Nephron progenitor cell (in vitro differentiated cells): ENCODE results near the gene CASP10.
"Not testable (repeated sequence)": the region's sequence is repeated elsewhere in the genome, so short reads cannot be mapped to it uniquely, and the experiment has no call there.

Source experiments
- DNase-seq: peaks from one replicate; pipeline ENCODE4 v3.0.0; 2021
- H3K27ac Mint-ChIP-seq: 2 replicates; pipeline ENCODE4 v1.8.0; 2021; ENCODE audit warnings: mild to moderate bottlenecking, moderate library complexity, mixed read lengths
- H3K27me3 Mint-ChIP-seq: 2 replicates; pipeline ENCODE4 v1.8.0; 2021; ENCODE audit warnings: mild to moderate bottlenecking, low read depth, mixed read lengths; ENCODE audit not compliant: poor library complexity
- H3K36me3 Mint-ChIP-seq: 2 replicates; pipeline ENCODE4 v1.8.0; 2021; ENCODE audit warnings: low read depth, mixed read lengths
- H3K4me1 Mint-ChIP-seq: 2 replicates; pipeline ENCODE4 v1.8.0; 2021; ENCODE audit warnings: mixed read lengths
- H3K4me3 Mint-ChIP-seq: 2 replicates; pipeline ENCODE4 v1.8.0; 2021; ENCODE audit warnings: mild to moderate bottlenecking, moderate library complexity, mixed read lengths
- H3K9me3 Mint-ChIP-seq: 2 replicates; pipeline ENCODE4 v1.8.0; 2021; ENCODE audit warnings: mild to moderate bottlenecking, moderate library complexity, mixed read lengths
- CTCF ChIP-seq: fragments of 200-600 bp; sonication (generic); IDR thresholded peaks from 2 replicates; pipeline ENCODE4 v1.5.0; 2021; ENCODE audit warnings: antibody characterized with exemption

The CASP10 gene

GRCh38 chr2:201182650-201183364 is at the start of gene CASP10:
Gene CASP10, plus strand, starts transcription at chr2:201183141. Its CDS starts 2,637 bp downstream, at chr2:201185778.
- Mint-ChIP-seq H3K27ac (no peak within 1 kb of the TSS), H3K9me3 (peaks cover 23% of the 10 kb centered on the region), H3K27me3 (peaks cover 4% of the 10 kb centered on the region), H3K4me3 (no peak within 1 kb of the TSS), H3K36me3 (no peaks in the 10 kb centered on the region), H3K4me1 (peaks cover 6% of the 10 kb centered on the region)
- no peak for TF ChIP-seq CTCF
- no peak for DNase-seq

GRCh38 chr2:201135386-201135785 is 47.6 kb upstream of the CASP10 start:
- TF ChIP-seq CTCF = no peak
- Mint-ChIP-seq H3K9me3 (no peaks in the 10 kb centered on the region), H3K4me3 (no peak overlapping the region), H3K27ac (no peak overlapping the region), H3K36me3 (no peaks in the 10 kb centered on the region), H3K27me3 (peaks cover 8% of the 10 kb centered on the region), H3K4me1 (peaks cover 25% of the 10 kb centered on the region)
- DNase-seq = no peak

- Mint-ChIP-seq H3K27ac (peak overlapping the region; percentile 75), H3K4me3 (no peak overlapping the region), H3K27me3 (peaks cover 8% of the 10 kb centered on the region), H3K36me3 (no peaks in the 10 kb centered on the region), H3K9me3 (no peaks in the 10 kb centered on the region), H3K4me1 (peaks cover 25% of the 10 kb centered on the region)
- TF ChIP-seq CTCF = no peak
- DNase-seq = no peak
These were observed 46.0 kb upstream of the CASP10 start for GRCh38 chr2:201136889-201137321.

- H3K36me3 Mint-ChIP-seq = no peaks in the 10 kb centered on the region
- no peak overlapping the region for H3K27ac Mint-ChIP-seq
- peaks cover 25% of the 10 kb centered on the region for H3K4me1 Mint-ChIP-seq
- H3K4me3 Mint-ChIP-seq = no peak overlapping the region
- no peaks in the 10 kb centered on the region for H3K9me3 Mint-ChIP-seq
- no peak for TF ChIP-seq CTCF
- peaks cover 8% of the 10 kb centered on the region for H3K27me3 Mint-ChIP-seq
- DNase-seq = no peak
These were observed 45.2 kb upstream of the CASP10 start for GRCh38 chr2:201137505-201138400.

- H3K27ac Mint-ChIP-seq = peak overlapping the region; percentile 68
- H3K4me3 Mint-ChIP-seq = no peak overlapping the region
- no peaks in the 10 kb centered on the region for H3K36me3 Mint-ChIP-seq
- peaks cover 5% of the 10 kb centered on the region for H3K27me3 Mint-ChIP-seq
- DNase-seq = no peak
- no peaks in the 10 kb centered on the region for H3K9me3 Mint-ChIP-seq
- TF ChIP-seq CTCF = no peak
- peaks cover 25% of the 10 kb centered on the region for H3K4me1 Mint-ChIP-seq
These were observed 44.5 kb upstream of the CASP10 start for GRCh38 chr2:201138401-201138970.

- Mint-ChIP-seq H3K4me1 (peaks cover 25% of the 10 kb centered on the region), H3K27ac (peak overlapping the region; percentile 68)
- not testable (repeated sequence) for H3K4me3 Mint-ChIP-seq, H3K9me3 Mint-ChIP-seq, H3K27me3 Mint-ChIP-seq, DNase-seq, H3K36me3 Mint-ChIP-seq
These were observed 43.8 kb upstream of the CASP10 start for GRCh38 chr2:201138986-201139781.
